Endometrium (tissue), 2 donors: ENCODE data around the gene KRTAP6-1.

Experiments
- FAIRE-seq: peaks from 2 replicates; lab custom pipeline; 2012; peaks lifted over from hg19 to GRCh38; lab: Jason Lieb, UNC
- donor health status: control.
- donor health status: control.

Gene KRTAP6-1

DNA sequence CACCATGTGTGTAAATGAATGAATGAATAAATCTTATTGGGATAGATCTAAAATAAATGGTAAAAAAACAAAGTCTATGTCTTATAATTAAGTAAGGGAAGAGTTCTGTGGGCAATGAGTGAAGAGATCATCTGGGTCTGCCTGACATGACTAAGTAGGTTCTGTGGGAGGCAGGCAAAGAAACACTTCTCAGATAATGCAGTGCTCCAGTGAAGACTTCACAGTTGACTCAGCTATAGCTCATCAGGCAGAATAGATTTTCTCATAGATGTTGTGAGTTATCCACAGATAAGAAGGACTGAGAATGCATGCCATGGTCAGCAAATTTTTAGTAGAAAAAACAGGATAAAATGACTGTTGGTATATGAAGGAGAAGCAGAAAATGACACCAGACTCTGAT, 36.0 kb downstream of the KRTAP6-1 start:
- FAIRE-seq: no peak

DNA sequence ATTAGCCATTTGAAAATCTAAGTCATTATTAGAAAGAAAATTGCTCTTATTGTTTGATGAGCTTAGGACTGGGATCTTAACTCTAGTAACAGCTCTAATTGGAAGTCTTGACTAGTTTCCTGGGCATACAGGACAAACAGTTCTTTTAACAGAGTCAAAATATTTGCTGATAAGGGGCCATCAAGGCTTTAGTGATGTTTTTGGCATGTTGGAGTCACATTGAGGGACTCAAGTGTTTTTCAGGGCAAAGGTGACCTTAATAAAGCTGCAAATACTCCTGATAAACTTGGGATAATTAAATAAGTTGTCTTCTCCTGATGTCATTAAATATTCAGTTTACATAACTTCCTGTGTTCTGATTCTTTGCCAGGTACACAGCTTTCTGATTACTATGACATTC, 46.1 kb downstream of the KRTAP6-1 start:
- no peak for FAIRE-seq

GRCh38 chr21:30563630-30564029, 50.1 kb downstream of the KRTAP6-1 start:
- FAIRE-seq: no peak
